ENCODE data around the gene CLSTN2.

Gene CLSTN2

DNA sequence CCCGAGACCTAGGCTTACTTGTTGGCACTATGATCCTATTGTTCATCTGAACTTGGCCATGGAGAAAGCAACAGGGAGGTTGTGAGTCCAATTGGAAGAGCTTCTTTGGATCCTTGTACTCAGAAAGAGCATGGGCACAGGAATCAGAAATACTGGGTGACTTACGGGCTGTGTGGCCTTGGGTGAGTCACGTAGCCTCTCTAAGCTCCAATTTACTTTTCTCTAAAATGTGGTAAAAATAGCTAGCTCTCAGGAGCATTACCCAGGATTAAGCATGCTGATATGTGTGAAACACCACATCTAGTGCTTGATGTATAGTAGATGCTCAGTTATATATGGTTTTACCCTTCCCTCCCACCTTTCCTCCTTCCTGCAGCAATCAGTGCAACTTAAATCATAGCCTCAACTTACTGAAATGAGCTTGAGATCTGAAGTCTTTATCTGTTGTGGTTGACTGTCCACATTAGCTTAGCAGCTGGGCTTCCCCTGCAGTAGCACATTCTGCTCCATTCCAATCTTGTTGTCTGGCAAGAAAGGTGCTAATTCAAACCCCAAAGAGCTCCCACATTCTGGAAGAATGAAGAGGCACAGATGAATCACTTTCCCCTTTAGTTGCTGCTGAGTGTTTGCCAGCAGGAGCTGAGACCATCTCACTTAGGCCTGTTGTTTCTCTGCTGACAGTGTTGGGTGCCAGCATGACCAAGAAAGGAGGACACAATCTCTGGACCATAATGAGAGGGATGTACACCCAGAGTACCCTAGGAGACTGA lies 443.8 kb downstream of the CLSTN2 start:
- no peak for DNase-seq (ENCODE audit: low read depth)

DNA sequence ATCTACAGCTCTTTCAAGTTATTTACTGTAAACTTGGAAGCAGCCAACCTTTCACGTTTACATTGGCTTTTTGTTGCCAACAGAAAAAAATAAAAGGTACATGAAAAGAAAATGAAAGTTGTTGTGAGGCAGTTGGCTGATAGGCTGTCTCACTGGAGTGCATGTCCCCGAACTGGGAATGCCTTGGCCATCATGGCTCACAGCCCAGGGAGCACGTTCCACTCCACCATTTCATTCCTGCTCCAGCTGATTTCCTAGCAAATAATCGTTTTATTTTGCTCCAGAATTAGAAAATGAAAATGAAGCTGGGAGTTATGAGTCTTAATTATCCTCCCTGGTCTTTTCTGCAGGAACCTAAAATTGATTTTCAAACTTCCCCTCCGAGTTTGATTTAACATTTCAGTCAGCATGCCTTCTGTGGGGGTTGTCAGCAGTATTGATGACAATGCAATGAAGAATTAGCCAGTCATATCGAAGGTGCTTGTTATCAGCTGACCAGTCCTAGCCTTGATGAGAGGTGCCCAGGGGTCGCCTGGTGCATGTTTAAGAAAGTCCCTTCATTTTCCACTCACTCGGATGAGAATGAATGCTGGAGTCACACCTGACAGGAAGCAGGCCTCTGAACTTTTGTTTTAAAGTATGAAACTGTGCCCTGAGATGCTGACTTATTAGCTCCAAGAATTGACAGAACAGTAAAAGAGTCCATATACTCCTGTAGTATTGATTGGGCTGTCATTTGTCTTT lies 449.2 kb downstream of the CLSTN2 start:
- no peak for DNase-seq (ENCODE audit: low read depth)

GRCh38 chr3:140384876-140385275 lies 449.9 kb downstream of the CLSTN2 start:
- DNase-seq (ENCODE audit: low read depth) = no peak

- DNase-seq (ENCODE audit: low read depth) = no peak
These were observed 451.5 kb downstream of the CLSTN2 start for GRCh38 chr3:140386357-140387100.

DNA sequence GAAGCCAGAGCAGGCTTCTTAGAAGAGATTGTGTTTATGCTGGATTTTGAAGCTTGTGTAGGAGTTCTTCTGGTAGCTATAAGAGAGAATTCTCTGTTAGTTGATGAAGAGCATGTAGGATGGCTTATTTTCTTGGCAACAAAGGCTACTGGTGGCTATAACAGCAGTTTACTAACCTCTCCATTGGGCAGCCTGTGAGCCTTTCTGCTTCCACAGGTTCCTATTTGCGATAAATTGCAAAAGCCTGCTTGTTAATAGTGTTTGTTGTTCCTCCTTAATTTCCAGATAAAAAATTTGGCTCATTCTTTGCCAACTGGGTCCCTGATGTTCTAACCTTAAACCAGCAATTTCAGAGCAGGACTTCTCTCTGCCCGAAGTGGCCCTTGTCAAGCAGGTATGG lies 452.3 kb downstream of the CLSTN2 start:
- no peak for DNase-seq (ENCODE audit: low read depth)

GRCh38 chr3:140388202-140388922 lies 453.4 kb downstream of the CLSTN2 start:
- no peak for DNase-seq (ENCODE audit: low read depth)

GRCh38 chr3:140391061-140391460 lies 456.1 kb downstream of the CLSTN2 start:
- DNase-seq (ENCODE audit: low read depth) = no peak

DNA sequence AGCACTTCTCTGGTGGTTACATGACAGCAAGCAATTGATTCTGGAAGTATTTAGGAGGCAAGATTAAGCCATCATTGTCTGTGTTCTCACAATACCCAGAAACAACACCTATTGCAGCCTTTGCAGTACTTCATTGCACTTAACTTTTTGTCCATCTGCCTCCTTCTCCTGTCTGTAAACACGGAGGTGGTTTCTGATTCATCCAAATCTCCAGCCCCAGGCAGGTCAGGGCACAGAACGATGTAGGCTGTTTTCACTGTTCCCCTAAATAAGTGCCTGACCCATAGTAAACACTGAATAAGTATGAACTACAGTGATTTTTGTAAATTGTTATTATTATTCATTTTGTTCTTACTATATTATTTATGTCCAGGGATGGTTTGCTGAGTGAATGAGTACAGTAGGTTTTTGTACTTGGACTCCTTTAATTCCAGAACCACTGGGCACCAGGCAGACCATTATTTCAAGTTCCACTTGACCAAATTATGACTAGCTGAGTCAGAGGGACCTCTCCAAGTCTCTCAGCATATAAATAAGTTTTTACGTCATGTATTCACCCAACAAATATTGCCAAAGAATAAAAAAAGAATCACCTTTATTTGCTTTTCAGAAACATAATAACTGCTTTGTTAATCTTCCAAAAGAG lies 459.6 kb downstream of the CLSTN2 start:
- DNase-seq (ENCODE audit: low read depth) = no peak

DNA sequence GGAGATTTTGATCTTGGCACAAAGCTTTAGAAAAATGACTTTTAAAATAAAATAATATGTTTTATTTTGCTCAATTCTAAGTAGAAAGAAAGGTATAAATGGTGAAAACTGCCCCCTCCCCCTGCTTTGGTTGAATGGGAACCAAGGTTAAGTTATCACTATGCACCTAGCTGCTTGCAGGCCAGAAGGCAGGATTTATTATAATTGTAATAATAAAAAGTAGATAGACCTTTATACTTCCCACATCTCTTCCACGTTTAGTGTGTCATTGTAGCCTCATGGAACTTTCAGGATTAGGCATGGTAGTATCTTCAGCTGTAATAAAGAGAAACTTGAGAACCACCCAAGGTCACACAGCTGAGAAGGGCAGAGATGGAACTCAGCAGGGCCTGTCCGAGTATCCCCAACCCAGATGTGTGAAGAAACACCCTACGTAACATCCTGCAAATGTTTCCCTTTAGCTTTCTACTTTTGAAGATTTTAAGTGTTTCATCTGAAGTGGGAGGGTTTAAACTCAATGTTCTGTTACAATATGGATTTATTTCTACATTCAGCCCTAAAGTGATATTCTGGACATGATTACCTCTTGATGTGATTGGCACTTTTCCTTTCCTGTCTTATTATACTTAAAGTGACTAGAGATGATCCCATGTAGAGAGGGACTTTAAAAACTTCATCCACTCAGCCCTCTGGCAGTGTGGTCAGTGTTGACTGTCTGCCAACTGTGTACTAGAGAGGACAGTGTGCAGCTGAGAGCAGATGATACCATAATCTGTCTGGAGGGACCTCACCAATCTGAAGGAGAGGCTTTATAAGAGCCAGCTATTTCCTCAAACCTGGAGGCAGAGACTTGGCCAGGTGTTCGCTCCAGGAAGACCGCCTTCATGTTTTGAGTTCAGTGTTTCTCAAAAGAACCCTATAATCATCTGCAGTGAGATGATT lies 460.4 kb downstream of the CLSTN2 start:
- no peak for DNase-seq (ENCODE audit: low read depth)

GRCh38 chr3:140396110-140396509 lies 461.1 kb downstream of the CLSTN2 start:
- DNase-seq (ENCODE audit: low read depth) = no peak

DNA sequence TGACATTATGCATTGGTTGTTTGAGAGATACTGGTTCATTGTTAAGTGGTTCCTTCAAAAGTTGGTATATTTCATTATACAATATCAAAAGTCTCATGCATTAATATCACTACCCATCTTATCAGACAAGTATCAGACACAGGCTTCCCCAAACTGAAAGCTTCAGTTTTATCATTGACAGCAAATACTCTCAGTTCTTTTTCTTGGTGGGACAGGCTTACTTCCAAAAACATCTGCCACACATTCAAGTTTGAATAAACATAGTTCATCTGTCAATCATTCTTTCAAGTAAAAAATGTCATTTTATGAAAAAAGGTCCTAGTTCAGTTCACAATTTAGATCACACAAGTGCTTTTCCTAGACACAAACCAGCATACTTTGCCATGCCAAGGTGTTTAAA lies 462.9 kb downstream of the CLSTN2 start:
- DNase-seq (ENCODE audit: low read depth) = no peak

- DNase-seq (ENCODE audit: low read depth) = no peak
These were observed 463.4 kb downstream of the CLSTN2 start for GRCh38 chr3:140398387-140398786.

DNA sequence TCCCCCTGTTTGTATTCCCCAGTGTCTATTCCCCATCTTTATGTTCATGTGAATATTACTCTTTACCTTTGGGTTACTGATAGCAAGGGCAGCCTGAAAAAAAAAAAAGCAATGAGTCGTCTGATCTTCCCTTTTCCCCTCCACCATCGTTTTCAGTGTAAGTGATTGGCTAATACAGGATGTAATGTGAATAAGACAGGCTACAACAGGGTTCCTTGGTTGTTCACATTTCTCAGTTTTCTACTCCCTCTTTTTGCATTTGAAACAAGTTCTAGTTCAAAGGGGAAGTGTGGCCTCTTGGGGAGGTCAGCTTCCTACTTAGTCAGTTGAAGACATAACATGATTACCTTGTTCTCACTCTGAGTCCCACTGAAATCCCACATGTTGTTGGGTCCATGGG lies 464.9 kb downstream of the CLSTN2 start:
- DNase-seq (ENCODE audit: low read depth) = no peak

DNA sequence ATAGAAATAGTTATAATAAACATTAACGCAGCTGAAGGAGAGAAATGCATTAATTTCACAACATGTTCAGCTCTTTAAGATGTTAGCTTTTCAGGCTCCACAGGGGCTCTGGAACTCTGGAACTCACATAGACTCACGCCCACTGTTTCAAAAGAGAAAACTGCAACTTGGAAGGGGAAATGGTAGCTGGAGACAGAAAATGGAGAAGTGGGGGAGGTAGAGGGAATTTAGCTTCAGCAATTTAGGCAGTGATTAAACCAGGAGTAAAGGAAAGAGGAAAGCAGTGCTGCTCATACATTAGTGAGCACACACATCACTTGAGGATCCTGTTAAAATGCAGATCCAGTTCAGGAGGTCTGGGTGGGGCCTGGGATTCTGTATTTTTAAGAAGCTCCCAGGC lies 468.1 kb downstream of the CLSTN2 start:
- DNase-seq (ENCODE audit: low read depth) = no peak

- DNase-seq (ENCODE audit: low read depth) = no peak
These were observed 468.6 kb downstream of the CLSTN2 start for GRCh38 chr3:140403608-140404007.

DNA sequence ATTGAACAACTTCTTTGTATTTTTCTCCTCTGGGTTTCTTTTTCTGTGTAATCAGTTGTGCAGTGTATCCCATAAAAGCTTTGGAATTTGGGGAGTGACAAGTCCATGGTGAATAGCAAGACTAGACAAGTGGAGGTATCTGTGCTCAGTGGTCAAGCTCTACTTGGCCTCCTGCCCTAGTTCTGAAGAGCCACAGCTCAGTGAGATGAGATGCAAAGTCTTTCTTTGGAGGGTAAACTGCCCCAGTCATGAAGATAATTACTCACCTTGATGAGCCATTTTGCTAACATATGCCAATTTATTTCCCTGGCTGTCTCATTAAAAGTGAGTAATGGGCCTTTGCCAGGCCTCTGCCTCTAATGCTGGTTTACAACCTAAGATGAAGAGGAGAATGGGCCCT lies 471.7 kb downstream of the CLSTN2 start:
- DNase-seq (ENCODE audit: low read depth) = no peak

DNA sequence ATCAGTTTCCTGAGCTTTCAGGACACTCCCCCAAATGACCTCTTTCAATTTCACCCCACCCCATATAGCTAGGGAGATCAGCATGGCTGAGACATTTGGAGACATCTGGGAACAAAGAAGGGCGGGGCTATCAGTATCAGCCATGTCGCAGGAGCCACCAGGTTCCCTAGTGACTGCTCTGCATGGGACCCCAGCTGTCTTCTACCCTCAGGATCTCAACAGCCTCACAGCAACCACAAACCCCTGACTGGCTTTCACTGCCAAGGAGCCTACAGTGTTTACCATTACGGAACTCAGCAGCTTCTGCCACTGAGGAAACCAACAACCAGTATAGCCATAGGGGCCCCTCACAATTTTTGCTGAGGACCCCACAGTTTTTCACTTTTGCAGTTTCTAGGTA lies 473.3 kb downstream of the CLSTN2 start:
- no peak for DNase-seq (ENCODE audit: low read depth)

GRCh38 chr3:140416666-140417065 lies 481.7 kb downstream of the CLSTN2 start:
- no peak for DNase-seq (ENCODE audit: low read depth)

DNA sequence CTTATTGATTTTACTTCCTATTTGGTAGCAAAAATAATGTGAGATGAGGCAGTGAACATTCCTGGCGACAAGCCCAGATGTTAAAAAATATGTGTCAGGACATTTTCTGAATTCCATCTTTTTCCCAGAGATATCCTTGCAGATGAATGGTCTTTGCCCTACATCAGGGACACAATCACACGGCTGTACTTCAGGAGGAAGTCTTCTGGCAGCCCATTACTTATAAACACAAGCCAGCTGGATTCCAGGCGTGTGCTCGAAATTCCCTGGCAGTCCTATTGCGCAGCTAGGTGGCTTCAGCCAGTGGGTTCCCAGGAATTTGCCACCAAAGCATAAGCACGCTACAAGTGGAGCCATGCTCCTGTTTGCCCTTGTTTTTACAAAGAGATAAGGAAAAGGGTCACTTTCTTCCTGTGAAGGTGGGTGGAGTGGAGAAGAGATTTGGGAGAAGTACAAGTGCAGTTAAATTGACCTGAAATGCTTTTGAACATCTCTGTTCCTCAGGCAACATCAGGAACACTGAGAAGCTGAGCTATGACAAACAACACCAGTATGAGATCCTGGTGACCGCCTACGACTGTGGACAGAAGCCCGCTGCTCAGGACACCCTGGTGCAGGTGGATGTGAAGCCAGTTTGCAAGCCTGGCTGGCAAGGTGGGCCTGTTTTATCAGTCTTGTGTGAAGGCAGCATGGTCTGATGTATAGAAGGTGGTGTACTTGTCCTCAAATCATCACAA lies 485.8 kb downstream of the CLSTN2 start:
- no peak for DNase-seq (ENCODE audit: low read depth)

DNA sequence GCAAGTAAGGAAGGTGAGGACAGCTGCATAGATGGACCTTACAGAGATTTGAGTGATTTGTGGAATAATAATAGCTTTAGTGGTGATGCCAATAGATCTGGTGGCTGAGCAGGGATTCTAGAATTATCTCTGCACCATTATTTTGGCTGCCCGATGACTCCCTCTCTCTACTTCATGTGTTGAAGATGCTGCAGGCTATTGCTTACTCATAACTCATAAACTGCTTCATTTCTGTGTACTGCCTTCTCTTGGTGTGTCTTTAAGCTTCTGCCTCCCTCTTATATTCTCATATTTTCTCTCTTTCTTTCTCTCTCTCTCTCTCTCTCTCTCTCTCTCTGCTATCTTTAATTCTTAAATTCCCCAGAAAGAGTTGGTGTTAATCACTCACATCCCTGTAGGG lies 486.9 kb downstream of the CLSTN2 start:
- DNase-seq (ENCODE audit: low read depth) = no peak

All from stromal cell of bone marrow (primary cell).